OCI-LY1 (cell line): Measurements from ENCODE around the gene CRYBB3.

Source experiments
- H2AFZ ChIP-seq: fragments of 200-600 bp; sonication (generic), shearing (Covaris generic); 2 replicates; pipeline ENCODE4 v1.6.0; 2014; ENCODE audit warnings: antibody characterized with exemption, mild to moderate bottlenecking, low read length
- H3F3A ChIP-seq: fragments of 200-600 bp; sonication (generic), shearing (Covaris generic); 2 replicates; pipeline ENCODE4 v1.6.0; 2014; ENCODE audit warnings: mild to moderate bottlenecking, antibody characterized with exemption, low read length, moderate library complexity; ENCODE audit not compliant: insufficient read depth
- H3K27ac ChIP-seq: fragments of 200-600 bp; sonication (generic); 2 replicates; pipeline ENCODE4 v1.5.1; 2014; ENCODE audit warnings: low read length, mixed run types, mild to moderate bottlenecking, low read depth; ENCODE audit not compliant: poor library complexity, severe bottlenecking
- H3K27me3 ChIP-seq: fragments of 200-600 bp; sonication (generic); 2 replicates; pipeline ENCODE4 v1.6.0; 2014; ENCODE audit warnings: antibody characterized with exemption, mild to moderate bottlenecking, low read length, moderate library complexity; ENCODE audit not compliant: insufficient read depth
- H3K36me3 ChIP-seq: fragments of 200-600 bp; sonication (generic); 2 replicates; pipeline ENCODE4 v1.6.1; 2014; ENCODE audit warnings: mild to moderate bottlenecking, antibody characterized with exemption, low read length, moderate library complexity, mixed read lengths; ENCODE audit not compliant: insufficient read depth
- H3K4me1 ChIP-seq: fragments of 200-600 bp; sonication (generic); 2 replicates; pipeline ENCODE4 v1.5.1; 2014; ENCODE audit warnings: mild to moderate bottlenecking, low read length, moderate library complexity; ENCODE audit not compliant: insufficient read depth, severe bottlenecking
- H3K4me2 ChIP-seq: fragments of 200-600 bp; sonication (generic), shearing (Covaris generic); 2 replicates; pipeline ENCODE4 v1.6.1; 2014; ENCODE audit warnings: low read length
- H3K4me3 ChIP-seq: fragments of 200-600 bp; sonication (generic); 2 replicates; pipeline ENCODE4 v1.5.1; 2014; ENCODE audit warnings: low read length, low read depth, mild to moderate bottlenecking, mixed read lengths; ENCODE audit not compliant: poor library complexity, severe bottlenecking
- H3K79me2 ChIP-seq: fragments of 200-600 bp; shearing (Covaris generic); 2 replicates; pipeline ENCODE4 v1.6.1; 2016; ENCODE audit warnings: mixed run types, low read length, mixed read lengths; ENCODE audit not compliant: insufficient read depth
- H3K9ac ChIP-seq: fragments of 200-600 bp; sonication (generic), shearing (Covaris generic); 2 replicates; pipeline ENCODE4 v1.6.1; 2014; ENCODE audit warnings: mild to moderate bottlenecking, low read length, mixed read lengths
- H3K9me2 ChIP-seq: fragments of 200-600 bp; sonication (generic), shearing (Covaris generic); 2 replicates; pipeline ENCODE4 v1.6.1; 2014; ENCODE audit warnings: low read depth, mild to moderate bottlenecking, low read length, mixed read lengths
- H3K9me3 ChIP-seq: fragments of 200-600 bp; shearing (Covaris generic); 2 replicates; pipeline ENCODE4 v1.6.1; 2014; ENCODE audit warnings: low read length, mixed read lengths
- H4K20me1 ChIP-seq: fragments of 200-600 bp; sonication (generic), shearing (Covaris generic); 2 replicates; pipeline ENCODE4 v1.6.0; 2016; ENCODE audit warnings: mild to moderate bottlenecking, low read length; ENCODE audit not compliant: insufficient read depth
- CTCF ChIP-seq: fragments of 200-600 bp; sonication (generic), shearing (Covaris generic); IDR thresholded peaks from 2 replicates; pipeline ENCODE4 v1.5.1; 2017; ENCODE audit warnings: mild to moderate bottlenecking, antibody characterized with exemption, low read length, moderate library complexity, mixed read lengths
- EZH2 ChIP-seq: fragments of 200-600 bp; sonication (generic), shearing (Covaris generic); IDR thresholded peaks from 2 replicates; pipeline ENCODE4 v1.8.0; 2017; ENCODE audit warnings: borderline replicate concordance, mixed run types, mild to moderate bottlenecking, antibody characterized with exemption, low read length, moderate library complexity, mixed read lengths

Gene CRYBB3

GRCh38 chr22:25183949-25184619 lies 15.6 kb upstream of the CRYBB3 start:
- H3K9ac ChIP-seq: no peak overlapping the region
- H3K36me3 ChIP-seq: no peaks in the 10 kb centered on the region
- no peak overlapping the region for H3K4me3 ChIP-seq
- H3K4me1 ChIP-seq: no peaks in the 10 kb centered on the region
- H3K9me2 ChIP-seq: no peaks in the 10 kb centered on the region
- H3K9me3 ChIP-seq: no peaks in the 10 kb centered on the region
- H3K79me2 ChIP-seq: no peaks in the 10 kb centered on the region
- no peak overlapping the region for H3K27ac ChIP-seq
- no peak overlapping the region for H3K4me2 ChIP-seq
- H3K27me3 ChIP-seq: no peaks in the 10 kb centered on the region
- TF ChIP-seq EZH2: no peak
- no peak for TF ChIP-seq CTCF
- H4K20me1 ChIP-seq: no peaks in the 10 kb centered on the region
- no peaks in the 10 kb centered on the region for H3F3A ChIP-seq
- H2AFZ ChIP-seq: no peak overlapping the region

- TF ChIP-seq EZH2 (no peak), CTCF (no peak)
- no peaks in the 10 kb centered on the region for H3F3A ChIP-seq
- H2AFZ ChIP-seq: no peak overlapping the region
- no peaks in the 10 kb centered on the region for H4K20me1 ChIP-seq
- no peaks in the 10 kb centered on the region for H3K9me3 ChIP-seq
- H3K4me1 ChIP-seq: no peaks in the 10 kb centered on the region
- H3K4me2 ChIP-seq: no peak overlapping the region
- no peaks in the 10 kb centered on the region for H3K79me2 ChIP-seq
- no peak overlapping the region for H3K9ac ChIP-seq
- no peak overlapping the region for H3K27ac ChIP-seq
- H3K36me3 ChIP-seq: no peaks in the 10 kb centered on the region
- H3K9me2 ChIP-seq: no peaks in the 10 kb centered on the region
- no peak overlapping the region for H3K4me3 ChIP-seq
- no peaks in the 10 kb centered on the region for H3K27me3 ChIP-seq
Observed at GRCh38 chr22:25186140-25186539, 13.5 kb upstream of the CRYBB3 start.

GRCh38 chr22:25187469-25187868 lies 12.2 kb upstream of the CRYBB3 start:
- no peak overlapping the region for H3K27ac ChIP-seq
- H2AFZ ChIP-seq: no peak overlapping the region
- H4K20me1 ChIP-seq: no peaks in the 10 kb centered on the region
- TF ChIP-seq EZH2: no peak
- TF ChIP-seq CTCF: no peak
- no peaks in the 10 kb centered on the region for H3K36me3 ChIP-seq
- no peak overlapping the region for H3K4me2 ChIP-seq
- H3K9me3 ChIP-seq: no peaks in the 10 kb centered on the region
- H3K4me3 ChIP-seq: no peak overlapping the region
- no peaks in the 10 kb centered on the region for H3K9me2 ChIP-seq
- no peak overlapping the region for H3K9ac ChIP-seq
- no peaks in the 10 kb centered on the region for H3K4me1 ChIP-seq
- H3K79me2 ChIP-seq: no peaks in the 10 kb centered on the region
- H3F3A ChIP-seq: no peaks in the 10 kb centered on the region
- no peaks in the 10 kb centered on the region for H3K27me3 ChIP-seq
